ENCODE results near the gene C19orf38. TPM values are rescaled to one million over a fixed set of nuclear protein-coding genes. Genes with fewer than 3 reads are reported as not detected.
A peak's percentile ranks its signal among the peaks of the same experiment; 100 is the strongest.

The C19orf38 gene
- total and polyA plus RNA-seq, 9 of the 15 experiments (the other 6 are each of a cell fraction or from before 2014, with no cell fraction given): 0.14 to 0.18 TPM; not detected in 7

GRCh38 chr19:10836479-10837330 is 11.5 kb upstream of the C19orf38 start (continued):
- TF ChIP-seq NKRF (IDR thresholded peaks at IDR 0.05; ENCODE audit: borderline replicate concordance) (peak; percentile 68; the same call in 1 of the 2 replicates), ZNF311 (CRISPR knock-in tag; IDR thresholded peaks at IDR 0.05) (peak; percentile 89), CREM (IDR thresholded peaks at IDR 0.05; ENCODE audit: low read depth) (peak; percentile 90), PREB (CRISPR knock-in tag; IDR thresholded peaks at IDR 0.05) (no peak), POLR2A (conservative IDR thresholded peaks at IDR 0.05) (no peak), DDX20 (tag; IDR thresholded peaks at IDR 0.05; ENCODE audit: low read depth) (peak; percentile 61; the same call in 1 of the 2 replicates), ZNF316 (IDR thresholded peaks at IDR 0.05) (peak; percentile 8; the same call in 1 of the 2 replicates), FIP1L1 (IDR thresholded peaks at IDR 0.05; ENCODE audit: low read depth, low read length, poor library complexity, severe bottlenecking) (no peak), BRF2 (IDR thresholded peaks at IDR 0.05; ENCODE audit: borderline replicate concordance, insufficient read depth, insufficient read length) (no peak), NCOA2 (IDR thresholded peaks at IDR 0.05; ENCODE audit: partially characterized antibody in 2 of 2) (no peak), CUX1 (CRISPR knock-in tag; IDR thresholded peaks at IDR 0.05) (peak; percentile 93; the same call in 1 of the 2 replicates), E4F1 (CRISPR knock-in tag; IDR thresholded peaks at IDR 0.05; ENCODE audit: borderline replicate concordance) (no peak), MXI1 (IDR thresholded peaks at IDR 0.05; ENCODE audit: low read depth, low read length) (peak; percentile 67), ZBTB7A (IDR thresholded peaks at IDR 0.05; ENCODE audit: borderline replicate concordance, control insufficient read depth, low read depth, low read length) (no peak)

Data from K562 (cell line).